GM18873 (cell line): Measurements from ENCODE around the gene FARP2.

Experiments
- ATAC-seq: cut with Tn5 transposase; IDR thresholded peaks from one replicate; pipeline ENCODE4 v1.9.1; 2021; ENCODE audit warnings: mild to moderate bottlenecking, moderate library complexity, moderate number of reproducible peaks; ENCODE audit not compliant: unreplicated experiment, low FRiP score

FARP2 gene

DNA sequence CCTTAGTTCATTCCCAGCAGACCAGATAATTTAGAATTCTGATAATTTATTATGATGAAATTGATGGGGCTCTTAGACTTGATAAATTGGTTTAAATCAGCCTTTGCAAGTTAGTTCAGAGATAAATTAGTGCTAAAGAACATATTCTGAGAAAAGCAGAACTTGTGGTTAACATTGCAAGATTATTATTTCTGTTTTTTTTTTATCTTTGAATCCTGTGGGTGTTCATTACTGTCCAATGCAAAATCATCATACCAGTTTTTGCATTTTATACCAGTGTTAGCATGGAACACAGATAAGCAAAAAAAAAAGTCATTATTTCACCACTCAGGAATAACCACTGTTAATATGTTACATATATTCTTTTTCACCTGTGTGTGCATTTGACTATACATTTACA is 31.3 kb upstream of the FARP2 start:
- no peak for ATAC-seq

DNA sequence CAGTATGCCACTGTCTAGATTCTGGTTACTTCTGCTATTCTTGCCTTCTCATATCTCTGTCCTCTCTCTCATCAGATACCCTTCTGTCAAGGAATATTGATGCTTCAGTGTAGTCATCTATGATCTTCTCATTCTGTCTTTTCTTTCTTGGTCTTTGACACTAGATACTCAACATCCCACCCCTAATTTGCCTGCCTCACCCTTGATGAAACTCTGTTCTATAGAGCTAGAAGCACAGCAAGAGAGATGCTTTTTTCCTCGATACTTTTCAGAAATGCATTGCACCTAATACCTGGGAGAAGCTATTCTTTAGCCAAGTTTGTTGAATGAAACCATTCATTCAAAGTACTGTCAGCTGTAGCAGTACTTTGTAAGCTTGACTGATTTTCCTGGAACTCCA is 30.8 kb upstream of the FARP2 start:
- no peak for ATAC-seq

DNA sequence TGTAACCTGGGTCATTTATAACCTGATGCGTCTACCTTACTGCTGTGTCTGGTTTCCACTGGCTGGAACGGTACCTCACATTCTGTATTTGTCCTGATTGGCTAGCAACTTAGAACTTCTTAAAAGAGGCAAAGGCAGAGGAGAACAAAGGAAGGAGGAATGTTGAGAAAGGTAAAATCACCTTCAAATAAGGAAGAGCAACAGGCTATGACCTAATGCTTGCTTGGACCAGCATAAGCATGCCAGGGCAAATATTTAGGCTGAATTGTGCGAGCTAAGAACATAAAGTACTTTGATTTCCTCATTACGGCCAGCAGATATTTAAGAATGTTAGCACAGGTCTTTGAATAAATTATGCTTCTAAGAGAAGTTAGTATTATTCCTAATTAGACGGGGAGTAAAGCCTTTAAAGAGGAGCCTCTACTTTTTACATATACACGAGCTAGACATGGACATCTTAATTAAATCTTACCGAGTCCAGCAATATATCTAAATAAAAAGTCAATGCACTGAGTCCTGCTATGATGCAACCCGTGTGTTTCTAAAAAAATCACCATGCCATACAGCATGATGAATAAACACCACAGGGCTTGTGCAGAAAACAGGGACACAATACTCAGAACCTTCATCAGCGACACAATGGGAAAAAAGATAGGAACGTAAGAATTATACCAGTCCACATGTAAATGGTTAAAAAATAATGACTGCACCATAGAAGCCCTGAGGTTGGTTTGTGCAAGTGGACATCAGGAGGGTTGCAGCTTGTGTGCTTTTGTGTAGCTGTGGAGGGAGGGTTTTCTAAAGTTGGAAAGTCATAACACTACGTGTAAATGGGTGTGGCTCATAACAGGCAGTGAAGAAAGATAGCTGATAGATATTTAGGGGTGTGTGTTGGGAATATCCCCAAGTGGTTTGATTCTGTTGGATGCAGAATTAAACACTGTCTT is 26.1 kb upstream of the FARP2 start:
- no peak for ATAC-seq

DNA sequence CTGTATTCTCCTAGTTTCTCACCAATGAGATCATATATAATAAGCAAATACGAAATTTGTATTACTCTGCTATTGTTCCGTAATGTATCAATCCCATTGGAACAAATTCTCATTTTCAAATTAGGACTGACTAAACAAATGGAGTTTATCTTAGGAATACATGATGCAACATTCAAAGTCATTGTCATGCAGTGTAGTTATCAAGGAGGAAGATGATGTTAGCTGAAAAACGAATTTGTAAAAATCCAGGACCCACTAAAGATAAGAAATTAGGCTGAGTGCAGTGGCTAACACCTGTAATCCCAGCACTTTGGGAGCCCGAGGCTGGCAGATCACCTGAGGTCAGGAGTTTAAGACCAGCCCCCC is 25.5 kb upstream of the FARP2 start:
- ATAC-seq = no peak

DNA sequence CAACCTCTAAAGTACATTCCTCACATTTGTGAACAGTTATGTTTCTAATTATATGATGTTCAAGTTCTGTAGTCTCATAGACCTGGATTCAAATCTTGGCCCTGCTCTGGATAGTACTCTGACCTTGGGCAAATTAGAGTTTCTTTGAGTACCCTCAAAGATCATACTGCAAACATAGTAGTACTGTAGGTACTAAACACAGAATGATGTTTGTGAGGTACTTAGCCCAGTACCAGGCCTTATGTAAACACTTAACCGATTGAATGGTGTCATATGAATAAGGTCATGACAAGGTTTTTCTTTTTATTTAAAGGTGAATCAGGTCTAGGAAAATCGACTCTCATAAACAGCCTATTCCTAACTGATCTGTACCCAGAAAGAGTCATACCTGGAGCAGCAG is 21.3 kb upstream of the FARP2 start:
- no peak for ATAC-seq

DNA sequence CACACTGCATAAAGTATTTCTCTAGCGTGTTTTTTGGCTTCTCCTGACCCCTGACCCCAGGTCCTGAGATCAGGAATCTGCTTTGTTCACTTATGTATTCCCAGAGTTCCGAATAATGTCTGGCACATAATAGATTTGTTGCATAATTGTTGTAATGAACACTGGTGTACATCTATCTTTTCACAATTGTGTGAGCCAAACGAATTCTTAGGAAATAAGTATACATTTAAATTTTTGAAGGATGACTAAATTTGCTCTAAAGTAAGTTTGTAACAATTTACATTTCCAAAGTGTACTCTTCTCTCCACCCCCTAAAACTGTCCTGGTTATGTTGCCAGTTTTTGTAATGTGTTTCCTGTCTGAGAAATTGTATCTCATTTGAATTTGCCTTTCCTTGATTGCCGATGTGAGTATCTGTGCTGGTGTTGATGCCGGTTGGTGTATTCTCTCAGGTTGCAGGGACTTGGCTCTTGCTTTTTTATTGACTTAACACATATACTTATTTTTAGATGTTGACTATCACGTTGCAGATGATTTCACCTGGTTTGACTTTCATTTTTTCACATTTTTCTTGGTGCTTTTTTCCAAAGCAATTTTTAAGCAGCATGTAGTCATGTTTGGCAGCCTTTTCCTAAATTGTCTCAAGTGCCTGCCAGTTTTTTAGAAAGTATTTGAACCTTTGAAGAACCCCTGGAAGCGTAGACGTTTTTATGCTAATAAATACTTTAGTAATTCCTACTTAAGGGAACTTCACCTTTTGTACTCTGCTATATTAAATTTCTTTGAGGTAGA is 16.1 kb upstream of the FARP2 start:
- no peak for ATAC-seq

DNA sequence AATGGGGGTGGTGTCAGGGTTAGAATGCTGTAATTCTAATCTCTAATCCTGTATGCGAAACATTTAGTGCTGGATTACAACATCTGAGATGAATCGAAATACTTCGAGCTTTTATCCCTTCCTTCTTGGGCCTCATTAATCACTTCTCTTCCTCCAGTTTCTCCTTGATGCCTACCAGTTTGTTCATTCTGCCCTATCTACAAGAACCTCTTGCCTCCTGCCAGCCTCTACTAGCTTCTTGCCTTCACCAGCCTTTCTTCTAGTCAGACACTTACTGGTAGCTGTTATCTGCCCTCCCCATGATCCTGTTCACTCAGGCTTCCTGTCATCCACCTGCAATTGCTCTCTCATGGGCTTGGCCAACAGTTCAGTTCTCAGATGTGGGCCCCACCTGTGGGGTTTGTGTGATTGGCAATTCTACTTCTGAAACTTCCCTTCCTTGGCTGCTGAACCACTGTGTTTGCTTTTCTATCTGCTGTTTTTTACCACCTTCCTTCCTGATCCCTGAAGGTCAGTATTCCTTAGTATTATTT is 15.4 kb upstream of the FARP2 start:
- ATAC-seq = no peak

DNA sequence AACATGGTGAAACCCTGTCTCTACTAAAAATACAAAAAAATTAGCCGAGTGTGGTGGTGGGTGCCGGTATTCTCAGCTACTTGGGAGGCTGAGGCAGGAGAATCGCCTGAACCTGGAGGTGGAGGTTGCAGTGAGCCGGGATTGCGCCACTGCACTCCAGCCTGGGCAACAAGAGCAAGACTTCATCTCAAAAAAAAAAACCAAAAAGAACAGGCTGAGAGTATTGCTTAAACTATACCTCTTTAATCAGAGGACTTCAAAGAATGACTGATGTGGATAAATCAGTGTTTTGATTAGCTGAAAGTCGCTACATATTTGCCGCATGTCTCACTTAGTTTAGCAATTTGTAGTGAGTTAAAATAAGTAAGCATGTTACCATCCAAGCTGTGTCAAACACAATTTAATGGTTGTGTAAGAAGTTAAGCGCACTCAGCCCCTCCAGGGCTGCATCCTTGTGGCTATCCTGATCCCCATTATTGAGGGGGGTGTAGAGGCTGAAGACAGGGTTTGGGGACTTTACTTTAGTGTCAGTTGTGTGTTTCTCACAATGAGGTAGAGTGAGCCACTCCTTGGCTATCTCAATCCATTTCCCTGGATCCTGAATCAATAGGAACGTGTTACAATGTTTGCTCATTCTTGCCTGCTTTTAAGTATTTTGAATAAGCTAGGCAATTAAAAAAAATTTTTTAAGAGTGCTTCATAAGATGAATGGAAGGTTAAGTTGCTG is 11.0 kb upstream of the FARP2 start:
- ATAC-seq = no peak

DNA sequence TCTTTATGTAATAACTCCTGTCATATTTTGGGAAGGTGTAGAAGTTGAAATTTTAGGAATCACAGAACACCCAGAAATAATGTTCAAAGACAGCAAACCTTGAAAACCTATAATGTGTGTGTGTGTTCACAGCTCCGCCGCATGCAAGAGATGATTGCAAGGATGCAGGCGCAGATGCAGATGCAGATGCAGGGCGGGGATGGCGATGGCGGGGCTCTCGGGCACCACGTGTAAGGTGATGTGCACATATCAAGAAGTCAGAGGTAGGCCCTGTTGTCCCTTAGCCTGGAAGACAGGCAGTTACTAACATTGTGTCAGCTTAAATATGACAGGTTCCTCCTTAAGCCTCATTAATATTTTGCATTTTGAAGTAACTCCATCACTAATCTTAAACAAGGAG is 6.1 kb upstream of the FARP2 start:
- no peak for ATAC-seq

DNA sequence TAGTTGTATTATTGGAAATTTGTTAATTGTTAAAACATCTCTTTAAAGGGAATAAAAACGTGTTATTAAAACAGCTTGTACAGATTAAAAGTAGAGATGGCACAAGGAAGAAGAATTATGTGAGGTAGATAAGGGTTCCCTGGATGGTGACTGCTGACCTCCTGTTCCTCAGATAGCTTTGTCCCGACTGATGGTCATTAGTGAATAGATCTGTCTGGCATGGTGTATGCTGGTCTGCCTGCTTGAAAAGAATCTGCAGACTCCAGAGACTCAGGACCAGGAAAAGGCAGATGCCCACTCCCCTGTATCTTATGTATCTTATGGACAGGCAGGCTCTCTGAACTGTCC is 5.6 kb upstream of the FARP2 start:
- no peak for ATAC-seq

DNA sequence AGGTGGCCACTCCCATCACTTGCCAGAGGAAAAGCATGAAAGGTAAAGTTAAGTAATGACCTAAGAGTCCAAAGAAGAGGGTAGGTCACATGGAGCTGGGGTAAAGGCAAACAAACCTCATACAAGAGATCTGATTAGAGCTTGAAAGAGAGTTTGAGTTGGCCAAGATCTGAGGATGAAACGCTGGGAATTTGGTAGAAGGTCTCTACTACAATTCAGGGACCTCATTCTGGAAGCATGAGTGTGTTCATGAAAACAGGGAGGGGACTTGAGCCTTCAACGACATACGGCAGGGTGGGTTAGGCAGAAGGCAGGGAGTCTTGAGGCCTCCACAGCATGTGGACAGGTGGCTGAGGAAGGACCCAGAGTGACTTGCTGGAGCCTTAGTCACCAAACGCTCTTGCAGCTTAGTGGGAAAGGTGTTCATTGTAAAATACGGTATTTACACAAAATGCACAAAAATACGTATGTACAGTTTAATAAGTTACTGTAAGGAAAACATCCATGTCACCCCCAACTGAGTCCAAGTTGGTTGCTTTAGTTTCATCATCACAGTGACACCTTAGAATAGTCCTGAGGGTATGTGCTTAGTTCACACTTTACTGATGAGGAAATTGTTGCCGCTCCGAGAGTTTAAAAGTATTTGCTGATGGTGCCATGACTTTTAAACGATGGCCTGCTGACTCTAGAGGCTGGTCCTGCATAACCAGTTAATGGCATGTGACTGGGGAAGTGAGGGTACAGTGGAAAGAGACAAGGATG is 5.0 kb upstream of the FARP2 start:
- ATAC-seq = no peak

DNA sequence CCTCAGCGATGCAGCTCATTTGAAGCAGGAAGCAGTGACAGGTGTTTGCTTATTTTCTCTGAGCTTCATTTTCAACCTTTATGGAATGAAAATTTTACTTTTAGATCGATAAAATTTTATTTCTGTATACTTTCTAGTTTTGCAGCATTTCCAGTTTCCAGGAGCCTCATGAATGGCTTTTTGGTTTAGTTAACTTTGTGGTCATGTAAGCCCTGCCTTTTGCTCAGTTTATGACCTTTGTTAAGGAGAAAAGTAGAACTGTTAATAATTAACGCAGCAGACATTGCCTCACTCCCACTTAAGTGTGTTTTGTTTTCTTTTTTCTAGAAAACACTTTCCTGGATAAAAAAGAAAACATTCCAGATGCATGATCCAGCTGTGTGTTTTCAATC is 4.4 kb upstream of the FARP2 start:
- ATAC-seq = no peak

DNA sequence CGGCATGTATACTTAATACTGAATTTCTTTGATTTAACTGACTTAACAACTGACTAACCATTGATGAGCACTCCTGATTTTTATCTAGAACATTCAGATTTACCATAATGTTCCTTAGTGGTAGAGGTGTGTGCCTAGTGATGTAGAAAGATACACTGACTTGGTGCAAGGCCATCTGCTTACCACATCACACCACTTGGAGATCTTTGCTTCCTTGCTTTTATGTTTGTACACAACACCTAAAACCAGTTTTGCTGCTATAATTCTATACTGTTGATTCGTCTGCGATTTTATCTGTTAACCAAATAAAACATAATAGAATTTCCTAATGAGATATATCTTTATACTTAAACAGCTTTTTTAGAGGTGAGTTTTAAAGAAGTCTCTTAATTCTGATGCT is 3.9 kb upstream of the FARP2 start:
- no peak for ATAC-seq

DNA sequence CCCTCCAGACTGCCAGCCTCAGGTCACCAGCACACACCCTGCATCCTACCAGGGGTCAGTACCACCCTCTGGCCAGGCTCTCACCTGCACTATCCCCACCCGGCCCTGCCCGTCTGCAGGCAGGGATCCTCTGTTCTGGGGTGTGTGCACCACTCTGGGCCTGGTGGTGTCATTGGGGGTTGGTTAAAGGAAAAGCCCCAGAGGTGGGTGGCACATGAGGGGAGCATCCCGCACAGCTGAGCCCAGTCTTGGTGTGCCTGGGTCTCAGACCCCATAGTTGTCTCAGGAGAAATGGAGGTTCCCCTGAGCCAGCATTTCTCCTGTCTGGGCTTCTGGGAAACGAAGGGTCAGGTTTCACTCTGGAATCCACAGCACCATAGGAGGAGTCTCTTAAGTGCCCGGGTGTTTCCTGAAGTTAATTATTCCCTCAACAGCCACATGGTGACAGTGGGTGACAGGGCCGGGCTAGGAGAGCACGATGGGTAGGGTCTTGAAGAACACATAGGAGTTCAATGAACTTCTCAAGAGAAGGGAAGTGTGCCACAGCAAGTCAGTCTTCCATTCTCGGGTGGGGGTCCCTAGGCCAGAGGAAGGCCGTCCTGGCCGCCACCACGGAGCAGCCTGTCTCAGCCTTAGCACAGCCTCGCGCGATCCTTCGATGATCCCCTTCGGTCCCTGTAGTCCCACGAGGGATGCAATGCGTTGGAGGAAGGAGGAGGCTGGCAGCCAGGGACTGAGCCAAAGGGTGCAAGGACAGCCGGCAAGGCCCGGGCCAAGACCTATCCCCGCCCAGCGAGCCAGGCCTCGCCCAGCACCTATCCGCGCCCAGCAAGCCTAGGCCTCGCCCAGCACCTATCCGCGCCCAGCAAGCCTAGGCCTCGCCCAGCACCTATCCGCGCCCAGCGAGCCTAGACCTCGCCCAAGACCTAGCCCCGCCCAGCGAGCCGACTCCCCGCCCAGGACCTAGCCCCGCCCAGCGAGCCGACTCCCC is 1.1 kb upstream of the FARP2 start:
- no peak for ATAC-seq

DNA sequence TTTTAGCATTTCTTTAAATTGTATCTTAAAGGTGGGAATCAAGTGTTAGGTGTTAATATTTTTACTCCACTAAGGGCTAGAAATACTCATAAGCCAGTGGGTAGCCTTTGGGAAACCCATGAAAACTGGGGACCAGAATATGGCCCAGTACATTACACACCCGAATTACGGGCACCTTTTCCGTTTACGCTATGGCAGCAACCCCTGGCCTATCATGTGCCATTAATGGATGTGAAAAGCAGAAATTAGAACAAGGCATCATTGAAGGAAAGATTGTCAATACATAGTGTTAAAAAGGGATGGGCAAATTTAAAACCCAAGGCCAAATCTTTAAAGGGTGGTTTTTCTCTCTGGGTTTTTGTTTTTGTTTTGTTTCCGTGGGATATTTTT is 781 bp downstream of the FARP2 start:
- ATAC-seq = no peak

DNA sequence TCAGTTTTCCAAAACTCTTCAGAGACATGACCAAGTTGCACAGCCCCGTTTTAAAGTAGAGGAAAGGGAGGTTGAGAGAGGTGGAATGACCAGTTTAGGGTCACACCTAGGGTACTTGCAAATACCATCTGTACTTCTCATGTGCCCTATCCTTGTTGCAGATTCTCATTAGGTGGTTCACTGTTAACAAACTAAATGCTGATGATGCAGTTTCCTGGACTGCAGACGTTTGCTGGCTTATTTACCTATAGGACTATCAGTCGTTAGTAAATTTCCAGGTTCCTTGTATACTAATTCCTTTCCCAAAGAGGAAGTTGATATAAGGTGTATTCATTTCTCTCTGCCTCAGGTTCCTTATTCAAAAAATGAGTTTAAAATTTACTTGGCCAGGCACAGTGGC is 1.4 kb downstream of the FARP2 start:
- ATAC-seq = no peak

DNA sequence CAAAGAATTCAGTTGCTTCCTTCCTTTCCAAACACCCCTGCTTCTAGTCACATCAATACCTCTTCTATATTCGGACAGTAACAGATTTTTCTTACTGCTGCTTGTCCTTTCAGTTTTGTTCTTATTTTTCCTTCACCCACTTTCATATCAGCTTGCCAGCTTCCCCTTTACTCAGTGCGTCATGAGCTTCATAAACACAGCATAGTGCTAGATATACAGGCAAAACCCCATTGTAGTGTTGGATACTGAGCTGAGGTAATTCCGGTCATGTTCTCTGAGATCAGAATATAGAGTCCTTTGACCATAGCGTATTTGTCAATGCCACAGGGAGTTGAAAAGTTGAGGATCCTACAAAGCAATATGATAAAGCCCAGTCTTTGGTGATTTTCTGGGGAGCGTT is 2.4 kb downstream of the FARP2 start:
- ATAC-seq = no peak

DNA sequence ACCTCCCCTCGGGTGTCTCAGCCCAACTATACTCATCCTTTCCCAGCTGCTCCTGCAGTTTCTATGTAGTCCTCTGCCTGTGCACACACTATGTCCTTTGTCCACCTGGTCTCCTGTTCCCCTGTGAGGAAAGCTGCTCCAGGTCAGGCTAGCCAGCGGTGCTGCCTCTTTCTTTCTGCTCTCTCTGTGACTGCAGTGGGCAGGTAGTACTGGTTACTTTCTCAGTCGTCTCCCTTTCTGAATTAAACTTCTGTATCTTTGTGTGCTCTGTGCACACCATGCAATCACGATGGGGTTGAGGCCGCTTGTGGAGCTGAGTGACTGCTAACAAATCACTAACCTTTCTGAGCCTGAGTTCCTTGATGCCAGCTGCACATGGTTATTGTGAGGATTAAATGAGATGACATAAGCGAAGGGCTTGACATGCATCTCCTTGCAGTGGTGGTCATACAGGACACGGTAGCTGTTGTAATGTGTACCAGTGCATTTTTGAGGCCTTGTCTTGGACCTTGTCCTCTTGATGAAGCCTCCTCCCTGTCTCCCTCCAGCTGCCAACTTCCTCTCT is 3.5 kb downstream of the FARP2 start:
- ATAC-seq = no peak

DNA sequence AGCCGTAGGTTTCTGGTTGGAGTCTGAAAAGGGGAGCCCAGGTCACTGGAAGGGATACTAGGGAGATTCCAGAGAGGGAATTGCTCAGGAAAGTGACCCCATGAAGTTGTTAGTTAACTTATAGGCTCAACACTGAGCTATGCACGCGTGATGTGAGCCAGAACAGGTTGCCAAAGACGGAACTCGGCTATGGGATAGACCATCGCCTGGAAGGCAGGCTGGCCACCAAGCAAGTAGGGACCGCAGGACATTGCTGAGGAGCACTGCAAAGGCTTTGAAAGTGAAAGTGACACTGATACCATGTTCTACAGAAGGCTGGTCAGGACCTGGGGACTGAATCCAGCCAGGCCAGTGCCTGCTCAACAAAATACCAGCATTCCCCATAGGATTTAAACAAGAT is 7.3 kb downstream of the FARP2 start:
- no peak for ATAC-seq
